Measurements from ENCODE around the gene FGB.

The FGB gene

DNA sequence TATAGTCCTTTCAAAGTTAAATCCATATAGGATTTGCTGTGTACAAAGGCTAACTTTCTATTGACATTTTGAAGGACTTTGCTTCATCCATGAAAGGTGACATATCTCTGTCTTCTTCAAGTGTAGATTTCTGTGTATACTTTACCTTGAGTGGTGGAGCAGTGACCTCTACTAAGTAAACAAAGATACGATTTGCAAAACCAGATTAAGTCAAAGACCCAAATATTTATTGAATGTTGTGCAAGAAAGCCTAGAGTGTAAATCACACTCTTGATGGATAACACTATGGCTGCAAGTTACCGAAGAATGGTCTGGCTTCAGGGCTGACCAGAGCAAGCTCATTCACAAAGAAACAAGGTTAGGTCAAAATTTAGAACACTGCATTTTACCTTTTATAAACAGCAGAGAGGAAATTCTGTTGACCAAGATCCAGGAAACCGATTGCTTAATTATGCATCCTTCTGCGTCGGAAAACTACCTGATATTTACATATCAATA lies 55.1 kb downstream of the FGB start:
- no peak for FAIRE-seq
- no peak for DNase-seq (ENCODE audit: insufficient read length, low spot score)

DNA sequence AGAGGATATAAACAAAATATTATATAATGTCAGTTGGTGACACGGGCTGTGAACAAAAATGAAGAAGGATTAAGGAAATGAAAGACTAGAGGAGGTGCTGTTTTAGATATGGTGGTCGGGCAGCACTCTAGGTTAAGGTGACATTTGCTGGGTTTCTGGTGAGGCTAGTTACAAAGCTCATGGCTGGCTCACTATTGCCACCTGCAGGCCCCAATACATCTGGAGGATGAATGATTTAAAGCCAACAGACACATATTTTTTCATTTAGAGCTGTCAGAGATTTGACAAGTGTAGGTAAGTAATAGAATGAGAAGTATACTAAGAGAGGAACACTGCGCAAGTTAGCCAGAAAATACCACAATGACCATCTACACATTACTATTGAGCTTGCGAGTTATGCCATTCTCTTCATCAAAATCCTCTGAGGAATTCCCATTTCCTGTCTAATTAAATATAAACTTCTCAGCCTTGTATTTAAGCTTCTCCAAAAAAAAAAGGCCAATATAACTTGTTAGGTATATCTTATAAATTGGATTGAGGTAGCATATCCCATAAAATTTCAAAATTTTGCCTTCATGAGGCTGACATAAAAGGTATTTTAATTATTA lies 56.0 kb downstream of the FGB start:
- DNase-seq (ENCODE audit: insufficient read length, low spot score) (peak; percentile 10), FAIRE-seq (no peak)

DNA sequence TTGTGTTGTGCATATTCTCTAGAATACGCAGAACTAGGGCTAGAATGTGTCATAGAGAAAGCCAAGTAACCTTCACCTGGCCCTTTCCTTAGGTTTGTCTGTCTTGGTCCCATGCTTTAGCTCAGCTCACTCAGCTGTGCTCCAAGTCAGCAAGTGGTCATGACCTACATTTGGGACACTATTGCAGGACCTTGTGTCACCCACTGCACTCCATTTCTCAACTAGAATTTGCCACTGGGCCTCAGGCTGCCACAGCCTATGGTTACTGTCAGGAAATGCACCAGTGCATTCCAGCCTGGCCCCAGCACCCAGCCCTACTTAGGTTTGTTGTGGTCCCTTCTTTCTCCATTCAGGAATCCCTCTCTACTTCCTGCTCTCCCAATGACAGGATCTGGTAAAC lies 57.3 kb downstream of the FGB start:
- DNase-seq (ENCODE audit: insufficient read length, low spot score) (no peak), FAIRE-seq (no peak)

Data from HTR-8/SVneo (cell line).